H9 (cell line): ENCODE measurements around the gene TRPM5. TPM values are rescaled to one million over a fixed set of nuclear protein-coding genes. Genes with fewer than 3 reads are reported as not detected.

Source experiments
- DNase-seq: peaks from one replicate; pipeline ENCODE4 v3.0.0-alpha.2; 2017
- H2AFZ ChIP-seq: one replicate; pipeline ENCODE4 v1.6.1; 2013; ENCODE audit warnings: mild to moderate bottlenecking, low read length, control low read depth, moderate library complexity
- H2AK5ac ChIP-seq: 2 replicates; pipeline ENCODE4 v1.6.1; 2013; ENCODE audit warnings: low read length, control low read depth, mixed read lengths; ENCODE audit not compliant: insufficient read length
- H2BK120ac ChIP-seq: one replicate; pipeline ENCODE4 v1.6.1; 2013; ENCODE audit warnings: low read depth, mild to moderate bottlenecking, low read length, control low read depth, inconsistent platforms; ENCODE audit not compliant: poor library complexity, severe bottlenecking
- H2BK12ac ChIP-seq: 2 replicates; pipeline ENCODE4 v1.6.1; 2013; ENCODE audit warnings: low read length, control low read depth, mixed read lengths, low read depth; ENCODE audit not compliant: insufficient read length
- H2BK15ac ChIP-seq: 2 replicates; pipeline ENCODE4 v1.6.1; 2013; ENCODE audit warnings: low read depth, low read length, control low read depth
- H2BK20ac ChIP-seq: one replicate; pipeline ENCODE4 v1.6.1; 2013; ENCODE audit warnings: low read depth, mild to moderate bottlenecking, low read length, control low read depth, inconsistent platforms; ENCODE audit not compliant: poor library complexity, severe bottlenecking
- H2BK5ac ChIP-seq: 2 replicates; pipeline ENCODE4 v1.6.1; 2013; ENCODE audit warnings: low read length, control low read depth, mixed read lengths; ENCODE audit not compliant: insufficient read length
- H3K14ac ChIP-seq: 2 replicates; pipeline ENCODE4 v1.6.1; 2013; ENCODE audit warnings: low read length, control low read depth; ENCODE audit not compliant: insufficient read depth
- H3K18ac ChIP-seq: 2 replicates; pipeline ENCODE4 v1.6.1; 2013; ENCODE audit warnings: low read depth, mild to moderate bottlenecking, mixed read lengths, low read length, control low read depth; ENCODE audit not compliant: insufficient read length
- H3K23ac ChIP-seq: 2 replicates; pipeline ENCODE4 v1.6.1; 2013; ENCODE audit warnings: low read length, control low read depth, mixed read lengths, low read depth; ENCODE audit not compliant: insufficient read length
- H3K23me2 ChIP-seq: 2 replicates; pipeline ENCODE4 v1.6.1; 2013; ENCODE audit warnings: low read depth, mild to moderate bottlenecking, mixed read lengths, low read length, control low read depth; ENCODE audit not compliant: insufficient read length, poor library complexity, severe bottlenecking
- H3K27ac ChIP-seq: 2 replicates; pipeline ENCODE4 v1.5.1; 2013; ENCODE audit warnings: low read length, control low read depth, mixed read lengths, low read depth; ENCODE audit not compliant: insufficient read length
- H3K27me3 ChIP-seq: 2 replicates; pipeline ENCODE4 v1.6.1; 2013; ENCODE audit warnings: low read length, control low read depth, inconsistent platforms; ENCODE audit not compliant: insufficient read depth
- H3K4ac ChIP-seq: 2 replicates; pipeline ENCODE4 v1.6.1; 2013; ENCODE audit warnings: low read depth, mild to moderate bottlenecking, control low read depth, inconsistent platforms, low read length, moderate library complexity
- H3K4me1 ChIP-seq: 2 replicates; pipeline ENCODE4 v1.6.1; 2013; ENCODE audit warnings: low read length, control low read depth, inconsistent platforms; ENCODE audit not compliant: insufficient read depth
- H3K4me2 ChIP-seq: 2 replicates; pipeline ENCODE4 v1.6.1; 2013; ENCODE audit warnings: low read length, control low read depth, mixed read lengths; ENCODE audit not compliant: insufficient read length, insufficient read depth
- H3K56ac ChIP-seq: 2 replicates; pipeline ENCODE4 v1.6.1; 2013; ENCODE audit warnings: low read depth, mild to moderate bottlenecking, mixed read lengths, low read length, control low read depth; ENCODE audit not compliant: insufficient read length
- H3K79me1 ChIP-seq: 2 replicates; pipeline ENCODE4 v1.6.1; 2013; ENCODE audit warnings: low read depth, mild to moderate bottlenecking, moderate library complexity, low read length, control low read depth, inconsistent platforms; ENCODE audit not compliant: insufficient read depth, poor library complexity, severe bottlenecking
- H3K79me2 ChIP-seq: 2 replicates; pipeline ENCODE4 v1.6.1; 2013; ENCODE audit warnings: low read length, control low read depth, inconsistent platforms; ENCODE audit not compliant: insufficient read depth
- H3K9ac ChIP-seq: 2 replicates; pipeline ENCODE4 v1.6.1; 2013; ENCODE audit warnings: low read length, control low read depth, mixed read lengths; ENCODE audit not compliant: insufficient read length; ENCODE audit errors: extremely low read depth
- H3K9me3 ChIP-seq: one replicate; pipeline ENCODE4 v1.6.1; 2013; ENCODE audit warnings: low read depth, low read length, inconsistent platforms; ENCODE audit not compliant: control insufficient read depth
- H3T11ph ChIP-seq: one replicate; pipeline ENCODE4 v1.6.1; 2013; ENCODE audit warnings: mild to moderate bottlenecking, low read length, control low read depth, inconsistent platforms
- H4K20me1 ChIP-seq: one replicate; pipeline ENCODE4 v1.6.1; 2013; ENCODE audit not compliant: control insufficient read depth, insufficient read length, insufficient read depth
- H4K5ac ChIP-seq: 2 replicates; pipeline ENCODE4 v1.6.1; 2013; ENCODE audit warnings: low read depth, mild to moderate bottlenecking, mixed read lengths, low read length, control low read depth; ENCODE audit not compliant: insufficient read length
- H4K8ac ChIP-seq: replicated peaks from 2 replicates; pipeline ENCODE4 v1.6.1; 2013; ENCODE audit warnings: low read length, control low read depth, mixed read lengths, low read depth; ENCODE audit not compliant: insufficient read length
- H4K91ac ChIP-seq: 2 replicates; pipeline ENCODE4 v1.6.1; 2013; ENCODE audit warnings: low read depth, mild to moderate bottlenecking, moderate library complexity, mixed read lengths, low read length, control low read depth; ENCODE audit not compliant: insufficient read length
- H3K27ac Mint-ChIP-seq, 3 experiments: 2 replicates in 2 of 3; 3 replicates in 1 of 3; pipeline ENCODE4 v1.8.0; 2020 to 2021; ENCODE audit warnings: mixed read lengths in 3 of 3, mild to moderate bottlenecking in 1 of 3, moderate library complexity in 1 of 3
- H3K27me3 Mint-ChIP-seq: 2 replicates; pipeline ENCODE4 v1.8.0; 2021; ENCODE audit warnings: low read depth, mild to moderate bottlenecking, moderate library complexity, mixed read lengths
- H3K36me3 Mint-ChIP-seq, 3 experiments: 2 replicates in 2 of 3; 3 replicates in 1 of 3; pipeline ENCODE4 v1.8.0; 2020 to 2021; ENCODE audit warnings: low read depth in 3 of 3, mixed read lengths in 3 of 3; ENCODE audit not compliant: insufficient read depth in 1 of 3
- H3K4me1 Mint-ChIP-seq, 2 experiments: 2 replicates each; pipeline ENCODE4 v1.8.0; 2020; ENCODE audit warnings: mixed read lengths in 2 of 2
- H3K4me3 Mint-ChIP-seq, 2 experiments: 2 replicates in 1 of 2; 3 replicates in 1 of 2; pipeline ENCODE4 v1.8.0; 2020 to 2021; ENCODE audit warnings: mild to moderate bottlenecking in 2 of 2, mixed read lengths in 2 of 2, moderate library complexity in 1 of 2
- H3K9me3 Mint-ChIP-seq, 2 experiments: 2 replicates in 1 of 2; 3 replicates in 1 of 2; pipeline ENCODE4 v1.8.0; 2020; ENCODE audit warnings: mild to moderate bottlenecking in 2 of 2, mixed read lengths in 2 of 2, moderate library complexity in 1 of 2
- CTCF ChIP-seq: fragments of 200-600 bp; sonication (generic); conservative IDR thresholded peaks from 3 replicates; pipeline ENCODE4 v1.8.0; 2021; ENCODE audit warnings: antibody characterized with exemption, mild to moderate bottlenecking
- whole genome bisulfite sequencing: extraction: QIAGEN DNeasy Blood & Tissue Kit; methylation state at CpG from one replicate; pipeline ENCODE4 v1.1.7; 2013; ENCODE audit warnings: missing lambda C conversion rate, low lambda C conversion rate, mixed read lengths; ENCODE audit not compliant: insufficient read length; ENCODE audit errors: extremely low coverage; 5-methylcytosine and 5-hydroxymethylcytosine counted together
- total RNA-seq: library from RNA; stranded (reverse); gene quantifications from 2 replicates; pipeline ENCODE4 v1.2.1, GENCODE V29; 2021

The TRPM5 gene
- total RNA-seq, 1 experiment from 2014 or later = 0.09 TPM

DNA sequence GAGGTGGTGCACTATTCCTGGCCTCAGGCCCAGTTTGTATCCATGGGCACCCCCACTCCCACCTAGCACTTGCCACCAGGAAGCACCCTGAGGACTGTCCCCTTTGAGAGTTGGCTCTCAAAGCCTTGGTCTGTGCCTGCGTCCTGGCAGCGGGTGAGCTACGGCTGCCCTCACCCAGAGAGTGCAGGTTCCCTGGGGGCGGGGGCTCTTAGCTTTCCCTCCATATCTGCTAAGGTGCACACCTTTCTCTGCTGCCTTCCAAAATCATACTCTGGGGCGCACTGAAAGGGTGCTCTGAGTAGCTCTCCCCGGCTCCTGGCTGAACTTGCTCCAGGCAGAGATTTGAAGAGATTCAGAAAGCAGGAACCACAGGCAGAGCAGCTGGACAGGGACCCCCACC, 7.6 kb upstream of the TRPM5 start:
- peaks cover 8% of the 10 kb centered on the region; the same call in 1 of the 2 replicates for H3K27me3 ChIP-seq
- no peak overlapping the region for H3K4me3 Mint-ChIP-seq

More for the DNA sequence above, 7.6 kb upstream of the TRPM5 start:
- Mint-ChIP-seq H3K36me3 (no peaks in the 10 kb centered on the region; a peak in 1 of 7 replicates), H3K27ac (no peak overlapping the region), H3K4me1 (no peaks in the 10 kb centered on the region), H3K27me3 (peaks cover 98% of the 10 kb centered on the region), H3K9me3 (peaks cover 0 to 7% of the 10 kb centered on the region in 2 experiments; a peak in 2 of 5 replicates)
- Histone ChIP-seq H4K5ac (no peak overlapping the region), H4K8ac (no peak overlapping the region), H3K14ac (no peak overlapping the region), H2BK5ac (no peak overlapping the region), H3K4ac (no peak overlapping the region), H3K79me1 (no peaks in the 10 kb centered on the region), H3K9me3 (no peaks in the 10 kb centered on the region), H2BK120ac (no peak overlapping the region), H2BK15ac (no peak overlapping the region), H2AK5ac (no peak overlapping the region), H3K23me2 (peaks cover 3% of the 10 kb centered on the region), H2BK20ac (no peak overlapping the region), H3T11ph (no peak overlapping the region), H3K4me1 (no peaks in the 10 kb centered on the region), H3K56ac (no peak overlapping the region), H3K4me2 (no peak overlapping the region), H3K18ac (no peak overlapping the region), H4K91ac (no peak overlapping the region), H3K23ac (no peak overlapping the region), H3K27ac (no peak overlapping the region), H4K20me1 (no peaks in the 10 kb centered on the region), H2BK12ac (no peak overlapping the region), H3K9ac (no peak overlapping the region), H3K79me2 (no peaks in the 10 kb centered on the region), H2AFZ (no peak overlapping the region)
- DNase-seq = no peak
- TF ChIP-seq CTCF = no peak
- WGBS = no CpG with 5 or more reads among the region's 6 CpGs
